Neural cell (in vitro differentiated cells): ENCODE measurements around the gene MEIS1. TPM values are rescaled to one million over a fixed set of nuclear protein-coding genes. Genes with fewer than 3 reads are reported as not detected.
A peak's percentile ranks its signal among the peaks of the same experiment; 100 is the strongest.

Experiments
- H2AFZ ChIP-seq: fragments of 200-600, 300-800 bp; sonication (generic), shearing (Covaris generic); 2 replicates; pipeline ENCODE4 v1.6.0; 2014; ENCODE audit warnings: low read depth, mild to moderate bottlenecking, antibody characterized with exemption, low read length, moderate library complexity
- H3F3A ChIP-seq: fragments of 200-600 bp; shearing (Covaris generic); 2 replicates; pipeline ENCODE4 v1.6.1; 2016; ENCODE audit warnings: mild to moderate bottlenecking, moderate library complexity, mixed read lengths, antibody characterized with exemption, low read length; ENCODE audit not compliant: insufficient read depth, poor library complexity, severe bottlenecking
- H3K27ac ChIP-seq: fragments of 200-600, 300-800 bp; sonication (generic), shearing (Covaris generic); 2 replicates; pipeline ENCODE4 v1.5.1; 2014; ENCODE audit warnings: mild to moderate bottlenecking, low read length, moderate library complexity
- H3K27me3 ChIP-seq: fragments of 300-800, 200-600 bp; sonication (generic), shearing (Covaris generic); 2 replicates; pipeline ENCODE4 v1.6.0; 2014; ENCODE audit warnings: mild to moderate bottlenecking, low read depth, low read length, moderate library complexity; ENCODE audit not compliant: insufficient read depth
- H3K36me3 ChIP-seq: fragments of 300-800, 200-600 bp; sonication (generic), shearing (Covaris generic); 2 replicates; pipeline ENCODE4 v1.5.1; 2014; ENCODE audit warnings: mild to moderate bottlenecking, antibody characterized with exemption, low read length, moderate library complexity; ENCODE audit not compliant: insufficient read depth
- H3K4me2 ChIP-seq: fragments of 300-800, 200-600 bp; sonication (generic), shearing (Covaris generic); 2 replicates; pipeline ENCODE4 v1.6.0; 2014; ENCODE audit warnings: mild to moderate bottlenecking, low read length
- H3K4me3 ChIP-seq: fragments of 300-800, 200-600 bp; sonication (generic), shearing (Covaris generic); 2 replicates; pipeline ENCODE4 v1.5.1; 2014; ENCODE audit warnings: mild to moderate bottlenecking, low read length, moderate library complexity
- H3K79me2 ChIP-seq: fragments of 200-600 bp; shearing (Covaris generic); replicated peaks from 2 replicates; pipeline ENCODE4 v1.6.0; 2014; ENCODE audit warnings: mild to moderate bottlenecking, low read length, moderate library complexity; ENCODE audit not compliant: insufficient read depth
- H3K9ac ChIP-seq: fragments of 300-800, 200-600 bp; sonication (generic), shearing (Covaris generic); 2 replicates; pipeline ENCODE4 v1.6.1; 2016; ENCODE audit warnings: mild to moderate bottlenecking, low read length, mixed read lengths
- H3K9me2 ChIP-seq: fragments of 200-600 bp; shearing (Covaris generic); 2 replicates; pipeline ENCODE4 v1.6.1; 2016; ENCODE audit warnings: mild to moderate bottlenecking, low read length, mixed read lengths; ENCODE audit not compliant: insufficient read depth
- H3K9me3 ChIP-seq: fragments of 200-600, 300-800 bp; sonication (generic), shearing (Covaris generic); 2 replicates; pipeline ENCODE4 v1.6.1; 2016; ENCODE audit warnings: mild to moderate bottlenecking, mixed run types, low read length, moderate library complexity, mixed read lengths
- H4K20me1 ChIP-seq: fragments of 200-600 bp; shearing (Covaris generic); 2 replicates; pipeline ENCODE4 v1.6.1; 2016; ENCODE audit warnings: mild to moderate bottlenecking, mixed run types; ENCODE audit not compliant: insufficient read depth
- EP300 ChIP-seq: fragments of 450-650 bp; conservative IDR thresholded peaks from 2 replicates; pipeline ENCODE4 v1.6.1; 2014; ENCODE audit warnings: antibody characterized with exemption, mild to moderate bottlenecking, moderate library complexity; ENCODE audit not compliant: poor library complexity, severe bottlenecking
- EZH2 ChIP-seq: fragments of 200-600, 300-800 bp; shearing (Covaris generic), sonication (generic); IDR thresholded peaks from 2 replicates; pipeline ENCODE4 v1.6.1; 2014; ENCODE audit warnings: antibody characterized with exemption, low read length, borderline replicate concordance, mild to moderate bottlenecking; ENCODE audit not compliant: insufficient read depth, poor library complexity, severe bottlenecking
- MXI1 ChIP-seq: fragments of 450-650 bp; conservative IDR thresholded peaks from 2 replicates; pipeline ENCODE4 v1.6.1; 2014; ENCODE audit warnings: antibody characterized with exemption, mild to moderate bottlenecking; ENCODE audit not compliant: poor library complexity, severe bottlenecking
- POLR2AphosphoS5 ChIP-seq: IDR thresholded peaks from 2 replicates; pipeline ENCODE4 v1.6.1; 2012
- RAD21 ChIP-seq: fragments of 450-650 bp; conservative IDR thresholded peaks from 2 replicates; pipeline ENCODE4 v1.6.1; 2014; ENCODE audit warnings: antibody characterized with exemption, mild to moderate bottlenecking, moderate library complexity
- SMC3 ChIP-seq: fragments of 450-650 bp; conservative IDR thresholded peaks from 2 replicates; pipeline ENCODE4 v1.6.1; 2014; ENCODE audit warnings: antibody characterized with exemption, mild to moderate bottlenecking, moderate library complexity; ENCODE audit not compliant: poor library complexity
- TAF1 ChIP-seq: IDR thresholded peaks from 2 replicates; pipeline ENCODE4 v1.6.1; 2012; ENCODE audit warnings: low read depth
- polyA plus RNA-seq: library from polyadenylated mRNA; depleted of rRNA; stranded (reverse); fragments of >200 nt; gene quantifications from 2 replicates; pipeline ENCODE4 v1.2.3, GENCODE V29; 2014
- TF ChIP-seq, protein P1 (sequence below): fragments of 450-650 bp; IDR thresholded peaks from 2 replicates; pipeline ENCODE4 v1.5.1; 2014; ENCODE audit warnings: antibody characterized with exemption, mild to moderate bottlenecking, moderate library complexity; ENCODE audit not compliant: poor library complexity, severe bottlenecking
- TF ChIP-seq, protein P2 (sequence below): IDR thresholded peaks from 2 replicates; pipeline ENCODE4 v1.6.1; 2012; ENCODE audit warnings: borderline replicate concordance

MEIS1 gene
- polyA plus RNA-seq, 1 donor from 2014 or later, result 46.5 TPM

GRCh38 chr2:66535574-66536289 lies 100.8 kb downstream of the MEIS1 start:
- TF ChIP-seq EZH2 (no peak), POLR2AphosphoS5 (no peak), TAF1 (no peak), MXI1 (no peak), EP300 (no peak), RAD21 (no peak), SMC3 (no peak)
- TF ChIP-seq, protein P1, sequence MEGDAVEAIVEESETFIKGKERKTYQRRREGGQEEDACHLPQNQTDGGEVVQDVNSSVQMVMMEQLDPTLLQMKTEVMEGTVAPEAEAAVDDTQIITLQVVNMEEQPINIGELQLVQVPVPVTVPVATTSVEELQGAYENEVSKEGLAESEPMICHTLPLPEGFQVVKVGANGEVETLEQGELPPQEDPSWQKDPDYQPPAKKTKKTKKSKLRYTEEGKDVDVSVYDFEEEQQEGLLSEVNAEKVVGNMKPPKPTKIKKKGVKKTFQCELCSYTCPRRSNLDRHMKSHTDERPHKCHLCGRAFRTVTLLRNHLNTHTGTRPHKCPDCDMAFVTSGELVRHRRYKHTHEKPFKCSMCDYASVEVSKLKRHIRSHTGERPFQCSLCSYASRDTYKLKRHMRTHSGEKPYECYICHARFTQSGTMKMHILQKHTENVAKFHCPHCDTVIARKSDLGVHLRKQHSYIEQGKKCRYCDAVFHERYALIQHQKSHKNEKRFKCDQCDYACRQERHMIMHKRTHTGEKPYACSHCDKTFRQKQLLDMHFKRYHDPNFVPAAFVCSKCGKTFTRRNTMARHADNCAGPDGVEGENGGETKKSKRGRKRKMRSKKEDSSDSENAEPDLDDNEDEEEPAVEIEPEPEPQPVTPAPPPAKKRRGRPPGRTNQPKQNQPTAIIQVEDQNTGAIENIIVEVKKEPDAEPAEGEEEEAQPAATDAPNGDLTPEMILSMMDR, result no peak
- TF ChIP-seq, protein P2, sequence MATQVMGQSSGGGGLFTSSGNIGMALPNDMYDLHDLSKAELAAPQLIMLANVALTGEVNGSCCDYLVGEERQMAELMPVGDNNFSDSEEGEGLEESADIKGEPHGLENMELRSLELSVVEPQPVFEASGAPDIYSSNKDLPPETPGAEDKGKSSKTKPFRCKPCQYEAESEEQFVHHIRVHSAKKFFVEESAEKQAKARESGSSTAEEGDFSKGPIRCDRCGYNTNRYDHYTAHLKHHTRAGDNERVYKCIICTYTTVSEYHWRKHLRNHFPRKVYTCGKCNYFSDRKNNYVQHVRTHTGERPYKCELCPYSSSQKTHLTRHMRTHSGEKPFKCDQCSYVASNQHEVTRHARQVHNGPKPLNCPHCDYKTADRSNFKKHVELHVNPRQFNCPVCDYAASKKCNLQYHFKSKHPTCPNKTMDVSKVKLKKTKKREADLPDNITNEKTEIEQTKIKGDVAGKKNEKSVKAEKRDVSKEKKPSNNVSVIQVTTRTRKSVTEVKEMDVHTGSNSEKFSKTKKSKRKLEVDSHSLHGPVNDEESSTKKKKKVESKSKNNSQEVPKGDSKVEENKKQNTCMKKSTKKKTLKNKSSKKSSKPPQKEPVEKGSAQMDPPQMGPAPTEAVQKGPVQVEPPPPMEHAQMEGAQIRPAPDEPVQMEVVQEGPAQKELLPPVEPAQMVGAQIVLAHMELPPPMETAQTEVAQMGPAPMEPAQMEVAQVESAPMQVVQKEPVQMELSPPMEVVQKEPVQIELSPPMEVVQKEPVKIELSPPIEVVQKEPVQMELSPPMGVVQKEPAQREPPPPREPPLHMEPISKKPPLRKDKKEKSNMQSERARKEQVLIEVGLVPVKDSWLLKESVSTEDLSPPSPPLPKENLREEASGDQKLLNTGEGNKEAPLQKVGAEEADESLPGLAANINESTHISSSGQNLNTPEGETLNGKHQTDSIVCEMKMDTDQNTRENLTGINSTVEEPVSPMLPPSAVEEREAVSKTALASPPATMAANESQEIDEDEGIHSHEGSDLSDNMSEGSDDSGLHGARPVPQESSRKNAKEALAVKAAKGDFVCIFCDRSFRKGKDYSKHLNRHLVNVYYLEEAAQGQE, result no peak
- Histone ChIP-seq H3K27ac (peak overlapping the region; percentile 50), H3K79me2 (peaks cover 5% of the 10 kb centered on the region), H3K27me3 (no peaks in the 10 kb centered on the region), H3K4me2 (no peak overlapping the region), H3K9me2 (no peaks in the 10 kb centered on the region), H3K9me3 (no peaks in the 10 kb centered on the region), H3K4me3 (peak overlapping the region; percentile 47), H3K36me3 (no peaks in the 10 kb centered on the region), H3F3A (no peaks in the 10 kb centered on the region), H3K9ac (no peak overlapping the region), H4K20me1 (no peaks in the 10 kb centered on the region), H2AFZ (no peak overlapping the region)

DNA sequence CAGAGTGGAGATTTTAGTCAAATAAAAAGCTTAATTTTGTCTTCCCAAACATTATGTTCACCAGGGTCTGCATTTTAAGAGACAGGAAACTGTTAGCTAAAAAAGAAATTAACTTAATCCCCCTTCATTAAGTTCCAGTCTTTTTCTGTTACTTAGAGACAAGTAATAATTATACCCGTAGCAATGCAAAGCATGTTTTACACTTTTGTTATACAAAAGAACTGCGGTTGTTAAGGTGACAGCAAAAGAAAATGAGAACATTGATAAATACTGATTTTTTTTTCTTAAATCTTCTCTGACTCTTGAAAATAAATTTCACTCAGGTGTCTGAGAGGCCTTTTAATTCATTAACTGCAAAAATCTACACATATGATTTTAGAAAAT lies 101.4 kb downstream of the MEIS1 start:
- no peaks in the 10 kb centered on the region for H3K36me3 ChIP-seq
- H3F3A ChIP-seq, result no peaks in the 10 kb centered on the region
- no peaks in the 10 kb centered on the region for H4K20me1 ChIP-seq
- H3K27ac ChIP-seq, result peak overlapping the region; percentile 50
- H3K79me2 ChIP-seq, result peaks cover 5% of the 10 kb centered on the region
- no peak overlapping the region for H3K9ac ChIP-seq
- H3K4me3 ChIP-seq, result peak overlapping the region; percentile 47
- H3K9me3 ChIP-seq, result no peaks in the 10 kb centered on the region
- H3K9me2 ChIP-seq, result no peaks in the 10 kb centered on the region
- no peak for TF ChIP-seq RAD21
- no peak for TF ChIP-seq EZH2
- TF ChIP-seq, protein P2, result no peak
- no peaks in the 10 kb centered on the region for H3K27me3 ChIP-seq
- peak overlapping the region; percentile 23 for H3K4me2 ChIP-seq
- no peak overlapping the region for H2AFZ ChIP-seq
